ENCODE data around the gene ULK4.
A peak's percentile ranks its signal among the peaks of the same experiment; 100 is the strongest.
"Not testable (repeated sequence)": the region's sequence is repeated elsewhere in the genome, so short reads cannot be mapped to it uniquely, and the experiment has no call there.

Gene ULK4

DNA sequence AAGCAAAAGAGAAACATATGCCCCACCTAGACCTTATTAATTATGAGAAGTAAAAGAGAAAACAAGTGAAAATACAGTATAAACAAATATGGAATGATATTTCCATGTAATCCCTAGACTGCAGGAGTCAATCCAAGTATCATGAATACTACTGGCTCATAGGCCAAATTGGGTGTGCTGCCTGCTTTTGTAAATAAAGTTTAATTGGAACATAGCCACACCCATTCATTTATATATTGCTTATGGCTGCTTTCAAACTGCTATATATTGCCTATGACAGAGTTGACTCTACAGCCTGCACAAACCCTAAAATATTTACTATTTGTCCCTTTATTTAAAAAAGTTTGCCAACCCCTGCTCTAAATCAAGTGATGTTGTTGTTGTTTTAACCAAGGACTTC is 5.3 kb downstream of the ULK4 start:
- DNase-seq: no peak

DNA sequence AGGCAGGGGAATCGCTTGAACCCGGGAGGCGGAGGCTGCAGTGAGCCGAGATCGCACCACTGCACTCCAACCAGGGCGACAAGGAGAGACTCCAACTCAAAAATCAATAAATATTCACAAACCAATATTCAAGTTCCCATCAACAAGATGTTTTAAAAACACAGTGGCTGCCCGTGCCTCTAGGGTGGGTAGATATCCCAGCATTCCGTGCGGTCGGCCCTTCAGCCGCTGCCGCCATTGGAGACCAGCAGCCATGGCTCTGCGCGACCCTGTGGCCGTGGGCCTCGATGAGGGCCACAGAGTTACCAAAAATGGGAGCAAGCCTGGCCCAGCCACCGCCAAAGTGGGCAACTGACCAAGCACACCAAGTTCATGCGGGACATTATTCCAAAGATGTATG is 6.7 kb downstream of the ULK4 start:
- no peak for DNase-seq

DNA sequence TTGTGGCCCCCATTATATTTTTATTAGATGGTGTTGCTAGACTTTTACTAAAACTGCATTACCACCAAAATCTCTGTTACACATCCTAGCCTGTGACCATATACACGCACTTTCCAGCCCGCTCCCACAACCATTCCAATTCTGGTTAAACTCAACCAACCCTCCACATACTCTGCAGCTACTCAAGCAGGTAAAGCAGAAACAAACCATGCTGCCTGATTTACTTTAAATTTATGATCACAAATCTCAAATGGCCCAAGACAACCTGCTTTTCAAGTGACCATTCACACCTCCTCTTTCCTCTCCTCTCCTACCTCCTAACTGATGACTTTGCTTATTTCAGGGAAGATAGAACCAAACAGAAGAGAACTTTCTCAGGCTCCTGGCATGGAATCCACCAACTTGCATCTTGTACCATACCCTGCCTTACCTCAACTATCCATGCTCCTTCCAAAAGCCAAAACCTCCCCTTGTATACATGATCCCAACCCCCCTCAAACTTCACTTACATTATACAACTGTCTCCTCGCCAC is 18.5 kb downstream of the ULK4 start:
- DNase-seq: no peak

DNA sequence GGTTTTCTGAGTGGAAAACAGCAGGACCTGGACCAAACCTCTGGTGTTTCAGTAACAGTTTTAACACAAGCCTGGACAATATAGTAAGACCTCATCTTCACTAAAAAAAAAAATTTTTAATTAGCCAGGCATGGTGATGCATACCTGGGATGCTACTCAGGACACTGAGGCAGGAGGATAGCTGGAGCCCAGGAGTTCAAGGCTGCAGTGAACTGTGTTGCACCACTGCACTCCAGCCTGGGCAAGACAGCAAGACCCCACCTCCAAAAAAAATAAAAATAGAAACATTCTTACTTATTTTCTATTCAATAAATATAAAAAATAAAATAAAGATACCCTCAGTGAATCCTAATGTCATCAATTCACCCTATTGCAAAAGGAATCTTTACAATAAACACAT is 21.5 kb downstream of the ULK4 start:
- DNase-seq: no peak

DNA sequence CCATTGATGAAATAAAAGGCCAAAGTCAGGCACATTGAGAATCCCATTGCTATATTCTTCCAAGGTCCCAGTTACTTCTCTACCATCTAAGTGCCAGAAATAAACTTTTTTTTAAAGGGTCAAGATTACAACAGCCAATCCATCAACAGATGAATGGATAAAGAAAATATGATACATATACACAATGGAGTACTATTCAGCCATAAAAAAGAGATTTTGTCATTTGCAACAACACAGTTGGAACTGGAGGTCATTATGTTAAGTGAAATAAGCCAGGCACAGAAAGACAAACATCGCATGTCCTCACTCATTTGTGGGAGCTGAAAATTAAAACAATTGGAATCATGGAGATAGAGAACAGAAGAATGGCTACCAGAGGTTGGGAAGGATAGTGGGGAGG is 25.5 kb downstream of the ULK4 start:
- DNase-seq: no peak

DNA sequence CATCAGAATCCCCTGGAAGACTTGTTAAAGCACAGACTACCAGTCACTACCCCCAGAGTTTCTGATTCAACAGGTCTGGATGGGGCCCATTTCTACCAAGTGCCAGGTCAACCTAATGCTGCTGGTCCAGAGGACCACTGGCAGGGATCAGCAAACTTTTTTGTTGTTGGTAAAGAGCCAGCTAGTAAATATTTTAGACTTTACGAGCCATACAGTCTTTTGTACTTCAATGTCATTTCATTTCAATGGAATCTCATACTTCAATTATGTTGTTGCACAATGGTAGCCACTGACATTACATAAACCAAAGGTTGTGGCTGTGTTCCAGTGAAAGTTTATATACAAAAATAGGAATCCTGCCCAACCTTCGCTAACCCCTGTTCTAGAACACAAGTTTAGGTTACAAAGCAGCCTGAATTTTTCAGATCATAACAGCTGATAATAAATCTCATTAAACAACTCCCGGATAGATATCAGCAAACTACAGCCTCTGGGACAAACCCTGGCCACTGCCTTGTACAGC is 28.7 kb downstream of the ULK4 start:
- no peak for DNase-seq

DNA sequence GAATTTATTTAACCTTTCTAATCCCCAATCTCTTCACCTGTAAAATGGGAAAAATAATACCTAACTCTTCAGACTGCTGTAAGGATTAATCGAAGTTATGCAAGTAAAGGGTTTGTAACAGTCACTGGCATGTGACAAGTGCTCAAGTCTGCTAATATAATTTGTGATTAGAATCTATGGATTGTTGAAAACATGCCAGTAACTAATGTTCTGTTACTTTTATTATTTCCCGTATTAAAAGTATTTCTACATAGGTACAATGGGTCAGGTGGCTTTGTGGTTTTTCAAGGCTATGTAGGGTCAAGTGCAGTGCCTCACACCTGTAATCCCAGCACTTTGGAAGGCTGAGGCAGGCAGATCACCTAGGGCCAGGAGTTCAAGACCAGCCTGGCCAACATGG is 29.4 kb downstream of the ULK4 start:
- DNase-seq: no peak

DNA sequence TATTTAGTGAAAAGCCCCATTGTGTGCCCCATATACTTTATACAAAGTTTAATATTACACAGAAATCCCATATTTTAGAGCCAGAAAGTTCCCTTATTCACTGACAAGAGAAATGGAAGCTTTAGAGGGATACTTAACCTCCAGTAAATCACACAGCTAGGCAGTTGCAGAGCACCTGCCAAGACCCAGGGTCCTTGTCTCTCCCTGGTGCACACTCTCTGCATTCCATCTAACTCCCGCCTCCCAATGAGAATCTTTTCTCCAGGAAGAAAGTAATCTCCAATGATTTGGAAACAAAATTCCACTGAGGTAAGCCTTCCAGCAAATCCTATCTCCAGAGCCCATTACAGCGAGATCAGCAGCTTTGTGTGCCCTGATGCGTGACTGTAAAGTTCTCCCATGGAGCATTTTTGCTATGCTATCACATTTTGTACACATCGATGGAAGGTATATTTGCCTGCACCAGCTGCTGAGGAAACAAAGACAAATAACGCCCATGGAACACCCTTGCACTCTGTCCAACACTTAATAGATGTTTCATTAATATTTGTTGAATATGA is 41.4 kb downstream of the ULK4 start:
- DNase-seq: no peak

DNA sequence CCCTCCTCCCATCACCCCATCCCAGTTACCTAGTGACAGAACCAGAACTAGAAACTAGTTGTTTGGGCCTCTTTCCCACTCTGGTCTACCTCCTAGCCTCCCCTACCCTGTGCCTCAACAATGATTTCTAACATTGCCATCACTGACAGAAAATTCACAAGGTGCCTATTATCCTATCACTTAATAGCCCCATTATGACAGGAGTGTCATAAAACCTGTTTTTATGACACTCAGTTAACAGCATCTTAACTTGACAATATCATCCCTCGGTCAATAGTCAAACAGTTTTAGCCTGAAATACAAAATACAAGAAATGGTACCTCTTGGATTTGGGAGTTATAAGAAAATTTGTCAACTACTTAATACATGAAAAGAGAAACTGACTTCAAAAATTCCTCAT is 46.5 kb downstream of the ULK4 start:
- no peak for DNase-seq

DNA sequence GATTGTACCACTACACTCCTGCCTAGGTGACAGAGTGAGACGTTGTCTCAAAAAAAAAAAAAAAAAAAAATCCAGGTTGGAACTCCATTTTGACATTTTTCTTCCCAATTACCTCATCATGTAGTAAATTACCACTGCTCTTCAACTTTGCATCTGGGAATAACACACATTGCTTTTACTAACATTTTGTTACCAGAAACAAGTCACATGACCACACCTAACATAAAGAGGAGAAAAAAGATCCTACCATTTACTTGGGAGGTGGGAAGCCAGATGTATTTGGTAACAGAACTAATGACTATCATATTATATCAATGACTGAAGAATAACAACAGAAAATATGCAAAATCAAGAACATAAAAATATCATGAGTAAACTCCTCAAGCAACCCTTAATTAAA is 49.6 kb downstream of the ULK4 start:
- DNase-seq: no peak

DNA sequence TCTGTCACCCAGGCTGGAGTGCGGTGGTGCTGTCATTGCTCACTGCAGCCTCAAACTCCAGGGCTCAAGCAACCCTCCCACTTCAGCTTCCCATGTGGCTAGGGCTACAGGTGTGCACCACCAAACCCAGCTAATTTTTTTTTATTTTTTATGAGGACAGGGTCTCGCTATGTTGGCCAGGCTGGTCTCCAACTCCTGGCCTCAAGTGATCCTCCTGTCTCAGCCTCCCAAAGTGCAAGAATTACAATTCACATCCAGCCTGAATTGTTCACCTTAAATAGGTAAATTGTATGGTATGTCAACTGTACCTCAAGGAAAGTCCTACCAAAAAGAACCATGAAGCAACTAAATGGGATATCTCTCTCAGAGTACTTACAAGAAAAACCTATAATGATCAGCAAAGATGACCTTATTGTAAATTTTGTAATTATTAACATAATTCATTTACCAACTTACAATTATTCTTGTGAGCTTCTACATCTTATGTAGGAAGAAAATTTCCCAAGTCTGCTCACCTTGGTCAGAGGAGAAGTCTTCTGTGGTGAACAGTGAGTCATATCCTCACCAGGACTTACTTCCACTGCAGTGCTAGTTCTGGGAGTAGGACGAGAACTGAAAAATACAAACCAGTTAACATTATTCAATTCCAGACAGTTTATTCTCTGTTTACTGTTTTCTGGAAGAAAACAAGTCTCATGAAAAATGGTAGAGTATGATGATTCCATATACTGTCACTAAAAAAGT is 54.4 kb downstream of the ULK4 start:
- DNase-seq: no peak

DNA sequence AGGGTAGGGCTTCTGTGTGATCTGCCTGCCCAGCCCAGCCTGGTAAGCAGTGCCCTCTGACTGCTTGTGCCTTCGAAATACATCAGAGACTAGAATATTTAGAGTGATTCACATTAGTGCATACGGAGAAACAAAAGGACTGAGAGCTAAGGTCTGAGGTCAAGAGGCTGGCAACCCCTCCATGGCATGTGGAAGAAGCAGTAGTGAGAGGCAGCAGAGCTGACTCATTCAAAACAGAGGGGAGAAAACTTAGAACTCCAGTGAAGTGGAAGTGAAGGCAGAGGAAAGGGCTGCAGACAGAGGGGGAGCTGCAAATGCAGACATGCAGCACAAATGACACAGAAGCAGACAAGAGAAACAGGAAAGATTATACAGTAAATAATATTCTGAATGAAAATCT is 61.6 kb downstream of the ULK4 start:
- DNase-seq: no peak

DNA sequence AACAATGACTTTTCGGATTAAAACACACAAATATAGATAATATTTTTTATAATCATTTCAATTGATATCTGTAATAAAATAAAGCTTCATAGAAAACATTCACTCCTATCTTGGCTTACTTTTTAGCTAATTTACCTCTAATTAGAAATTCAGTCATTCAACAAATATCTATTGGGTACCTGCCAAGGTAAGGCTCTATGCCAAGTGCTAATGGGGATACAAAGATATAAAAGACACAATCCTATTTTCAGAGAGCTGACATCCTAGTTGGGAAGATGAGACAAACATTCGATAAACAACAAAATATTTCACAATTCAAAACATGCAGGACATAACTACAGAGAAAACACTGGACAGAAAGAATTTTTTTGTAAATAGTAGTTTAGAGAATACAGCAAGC is 63.3 kb downstream of the ULK4 start:
- DNase-seq: no peak

DNA sequence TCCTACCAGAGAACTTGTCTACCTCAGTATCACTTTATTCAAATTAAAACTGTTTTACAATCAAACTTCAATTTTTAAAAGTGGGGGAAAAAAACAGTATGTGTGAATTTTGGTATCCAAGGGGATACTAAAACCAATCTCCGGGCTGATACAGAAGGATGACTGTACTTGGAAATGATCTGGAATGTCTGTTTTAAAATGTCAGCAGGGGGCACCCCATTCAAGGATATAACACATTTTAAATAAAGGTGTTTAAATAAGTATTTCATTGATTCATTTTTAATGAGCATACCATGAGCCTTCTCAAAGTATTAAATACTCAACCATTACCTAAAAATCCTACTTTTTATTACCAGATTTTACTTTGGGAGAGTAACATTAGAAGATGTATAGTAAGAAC is 67.9 kb downstream of the ULK4 start:
- DNase-seq: peak; percentile 14

DNA sequence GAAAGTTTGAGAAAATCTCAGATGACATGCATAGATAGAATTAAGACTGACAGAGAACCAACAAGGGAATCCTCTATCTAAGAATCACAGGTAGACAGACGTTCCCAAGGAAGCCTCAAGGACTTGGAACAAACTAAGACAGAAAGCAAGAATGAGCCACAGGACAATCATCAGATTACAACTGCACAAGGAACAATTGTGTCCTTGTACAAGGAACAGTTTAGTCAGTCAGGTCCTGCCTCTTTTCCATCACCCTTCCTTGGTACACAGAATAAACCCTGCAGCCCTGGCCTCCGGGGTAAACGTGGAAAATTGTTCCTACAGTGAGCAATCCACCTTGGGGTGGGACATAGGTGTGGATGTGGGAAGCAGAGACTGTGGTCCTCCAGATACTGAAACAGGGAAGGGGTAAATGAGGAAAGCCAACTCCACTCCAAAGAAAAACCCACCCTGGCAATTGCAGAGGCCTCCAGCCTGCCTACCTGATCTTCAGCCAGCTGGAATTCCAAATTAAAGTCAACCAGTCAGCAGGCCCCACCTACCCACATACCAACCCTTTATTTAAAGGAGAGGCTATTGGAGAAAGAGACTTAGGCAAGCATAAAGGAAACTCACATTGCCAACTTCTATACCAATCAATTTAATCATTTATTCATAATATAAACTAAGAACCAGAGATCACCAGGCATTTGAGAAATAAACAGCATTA is 73.4 kb downstream of the ULK4 start:
- DNase-seq: no peak

DNA sequence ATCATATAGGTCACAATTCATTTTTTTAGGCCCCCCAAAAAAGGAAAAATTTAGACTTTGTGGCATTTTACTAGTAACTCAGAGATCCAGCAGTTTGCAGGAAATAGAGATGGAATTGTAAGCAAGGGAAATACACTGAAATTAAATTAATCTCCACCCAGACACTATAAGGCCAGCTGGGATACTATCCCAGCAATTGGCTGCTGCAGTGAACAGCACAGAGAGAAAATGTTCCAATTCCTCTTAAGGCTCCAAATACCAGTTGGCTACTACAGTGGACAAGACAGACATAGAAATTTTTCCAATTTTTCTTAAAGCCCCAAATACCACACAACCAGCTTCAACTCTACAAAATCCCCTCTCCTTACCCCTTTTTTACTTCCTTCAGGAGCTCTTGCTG is 78.9 kb downstream of the ULK4 start:
- no peak for DNase-seq

DNA sequence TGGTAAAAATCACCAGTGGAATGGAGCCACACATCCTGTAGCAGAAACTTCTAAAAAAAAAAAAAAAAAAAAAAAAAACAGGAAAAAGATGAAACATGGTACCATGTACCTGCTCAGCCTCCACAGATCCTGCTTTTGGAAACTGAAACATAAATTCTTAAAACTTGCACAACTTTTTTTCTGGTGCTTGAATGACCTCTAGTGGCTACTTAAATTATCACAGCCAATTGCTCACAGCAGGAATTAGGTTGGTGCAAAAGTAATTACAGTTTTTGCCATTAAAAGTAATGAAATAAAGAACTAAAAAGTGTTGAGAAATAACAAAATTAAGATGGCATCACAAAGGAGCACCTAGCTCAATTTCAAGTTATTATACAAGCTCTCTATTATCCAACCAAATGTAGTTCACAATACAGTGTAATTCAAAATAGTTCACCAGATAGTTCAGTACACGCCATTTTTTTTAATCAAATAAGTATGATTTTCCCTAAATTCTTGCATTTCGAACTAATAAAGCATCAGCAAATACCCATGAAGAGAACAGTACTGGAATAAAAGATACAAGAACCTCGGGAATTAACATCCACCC is 80.6 kb downstream of the ULK4 start:
- peak; percentile 43 for DNase-seq

DNA sequence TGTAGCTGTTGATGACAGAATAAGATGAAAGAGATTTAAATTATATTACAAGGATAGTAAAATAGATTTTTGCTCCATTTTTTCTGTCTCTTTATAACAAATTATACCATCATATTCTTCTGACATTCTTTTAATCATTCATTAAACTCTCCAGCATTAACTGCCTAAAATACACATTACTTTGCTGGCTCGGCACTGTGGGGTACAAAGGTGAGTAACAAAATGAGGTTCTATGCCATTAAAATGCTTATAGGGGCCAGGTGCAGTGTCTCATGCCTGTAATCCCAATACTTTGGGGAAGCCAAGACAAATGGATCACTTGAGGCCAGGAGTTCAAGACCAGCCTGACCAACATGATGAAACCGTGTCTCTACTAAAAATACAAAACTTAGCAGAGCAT is 81.5 kb downstream of the ULK4 start:
- no peak for DNase-seq

DNA sequence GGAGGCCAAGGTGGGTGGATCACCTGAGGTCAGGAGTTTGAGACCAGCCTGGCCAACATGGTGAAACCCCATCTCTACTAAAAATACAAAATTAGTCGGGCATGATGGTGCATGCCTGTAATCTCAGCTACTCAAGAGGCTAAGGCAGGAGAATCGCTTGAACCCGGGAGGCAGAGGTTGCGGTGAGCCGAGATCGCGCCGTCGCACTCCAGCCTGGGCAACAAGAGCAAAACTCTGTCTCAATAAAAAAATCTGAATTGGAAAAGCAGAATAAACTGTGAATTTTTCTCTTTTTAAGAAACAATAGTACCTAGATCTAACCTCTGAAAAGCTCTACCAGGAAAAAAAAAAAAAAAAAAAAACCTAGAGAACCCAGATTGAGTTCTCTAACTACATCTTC is 84.2 kb downstream of the ULK4 start:
- not testable (repeated sequence) for DNase-seq

DNA sequence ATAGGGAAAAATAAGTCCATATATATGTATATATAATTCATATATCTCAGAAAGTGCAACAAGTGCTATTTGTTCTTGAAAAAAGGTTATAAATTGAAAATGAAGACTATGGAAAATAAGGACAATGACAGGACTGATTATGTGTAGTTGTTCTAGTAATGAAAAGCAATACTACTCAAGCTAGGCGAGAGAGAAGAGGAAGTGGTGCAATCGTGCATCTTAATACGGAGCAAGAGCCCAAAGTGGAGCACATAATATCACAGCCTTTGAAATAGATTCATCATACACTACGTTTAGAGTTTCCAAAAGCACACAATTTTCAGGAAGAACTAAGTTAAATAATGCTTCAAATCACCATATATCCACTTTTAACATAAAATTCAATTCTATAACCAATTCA is 87.9 kb downstream of the ULK4 start:
- DNase-seq: no peak

DNA sequence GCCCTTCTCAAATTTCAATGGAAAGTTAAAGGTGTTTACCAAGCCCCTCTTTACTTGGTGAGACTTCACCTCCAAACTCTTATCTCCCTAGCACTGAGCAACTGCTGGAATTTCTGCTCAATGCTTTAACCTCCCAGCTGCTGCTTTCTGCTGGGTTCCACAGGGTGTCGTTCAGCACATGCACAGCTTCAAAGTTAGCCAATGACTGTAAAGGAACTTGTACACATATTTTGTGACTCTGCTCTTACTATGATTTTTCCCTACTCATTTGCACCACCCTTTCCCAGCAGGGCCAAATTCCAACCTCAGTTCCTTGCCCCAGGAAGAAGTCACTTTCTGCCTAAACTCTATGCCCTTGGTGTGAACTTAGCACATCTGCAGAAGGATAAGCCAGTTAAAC is 89.7 kb downstream of the ULK4 start:
- DNase-seq: no peak

DNA sequence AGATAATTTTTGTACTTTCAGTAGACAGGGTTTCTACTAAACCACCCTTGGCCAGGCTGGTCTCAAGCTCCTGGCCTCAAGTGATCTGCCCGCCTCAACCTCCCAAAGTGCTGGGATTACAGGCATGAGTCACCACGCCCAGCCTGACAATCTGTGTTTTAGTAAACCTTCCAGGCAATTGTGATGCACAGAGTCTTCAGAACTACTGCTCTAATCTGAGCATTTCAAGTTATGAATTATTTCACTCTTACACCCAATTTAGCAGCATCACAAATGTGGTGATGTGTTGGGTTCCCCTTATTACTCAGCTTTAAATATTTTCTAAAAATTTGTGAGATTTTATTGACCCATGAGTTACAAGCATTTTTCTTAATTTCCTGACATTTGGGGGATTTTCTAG is 94.4 kb downstream of the ULK4 start:
- no peak for DNase-seq

DNA sequence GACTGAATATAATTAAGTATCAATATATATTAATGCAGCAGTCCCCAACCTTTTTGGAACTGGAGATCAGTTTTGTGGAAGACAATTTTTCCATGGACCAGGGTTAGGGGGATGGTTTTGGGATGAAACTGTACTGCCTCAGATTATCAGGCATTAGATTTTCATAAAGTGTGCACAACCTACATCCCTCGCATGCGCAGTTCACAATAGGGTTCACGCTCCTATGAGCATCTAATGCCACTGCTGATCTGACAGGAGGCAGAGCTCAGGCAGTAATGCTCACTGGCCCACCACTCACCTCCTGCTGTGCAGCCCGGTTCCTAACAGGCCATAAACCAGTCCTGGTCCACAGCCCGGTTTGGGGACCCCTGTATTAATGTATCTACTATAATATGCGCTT is 95.6 kb downstream of the ULK4 start:
- DNase-seq: no peak

DNA sequence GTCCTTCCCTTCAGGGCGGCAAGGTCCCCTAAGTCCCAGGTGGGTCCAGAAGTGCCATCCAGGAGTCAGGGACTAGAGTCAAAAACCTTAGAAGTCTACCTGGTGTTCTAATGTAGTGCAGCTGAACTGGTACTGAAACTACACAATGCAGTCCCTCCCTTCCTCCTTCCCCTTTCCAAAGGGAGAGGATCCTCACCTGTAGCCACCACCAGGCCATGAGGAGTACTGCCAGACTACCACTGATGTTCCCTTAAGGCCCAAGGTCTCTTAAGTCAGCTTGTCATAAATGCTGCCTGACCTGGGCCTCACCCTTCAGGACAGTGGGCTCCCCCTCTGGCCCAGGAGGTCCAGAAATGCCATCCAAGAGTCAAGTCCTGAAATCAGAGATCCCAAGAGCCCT is 98.9 kb downstream of the ULK4 start:
- no peak for DNase-seq

Measured in NCI-H510A treated with DMSO at 0.1 percent for 48 hours (cell line).